ENCODE measurements around the gene PRKD2.
"Not testable (repeated sequence)": the region's sequence is repeated elsewhere in the genome, so short reads cannot be mapped to it uniquely, and the experiment has no call there.

PRKD2 gene

GRCh38 chr19:46717034-46717715 lies at the start of gene PRKD2:
PRKD2 (minus strand) TSS chr19:46717114; CDS start chr19:46716370, 744 bp downstream.
- peak; percentile 82 to 87 for DNase-seq (ENCODE audit: low read depth in 2 of 2)

DNA sequence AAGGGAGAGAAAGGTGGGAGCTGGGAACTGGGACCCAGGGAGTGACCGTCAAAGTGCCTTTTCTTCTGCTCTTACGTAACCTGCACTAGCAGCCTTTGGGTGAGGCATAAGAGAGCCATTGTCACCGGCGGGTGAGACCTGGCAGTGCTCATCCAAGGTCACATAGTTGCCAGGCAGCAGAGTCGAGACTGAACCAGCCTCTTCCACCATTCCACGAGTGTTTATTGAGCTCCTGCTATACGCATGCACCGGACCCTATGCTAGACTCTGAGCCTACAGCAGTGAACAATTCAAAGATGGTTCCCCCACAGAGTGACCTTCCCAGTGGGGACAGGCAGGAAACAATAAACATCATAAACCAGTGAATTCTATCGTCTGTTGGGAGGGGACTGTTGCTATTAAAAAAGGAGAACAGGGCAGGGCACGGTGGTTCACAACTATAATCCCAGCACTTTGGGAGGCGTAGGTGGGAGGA lies 47.9 kb upstream of the PRKD2 start:
- no peak for DNase-seq (ENCODE audit: low read depth in 2 of 2)

DNA sequence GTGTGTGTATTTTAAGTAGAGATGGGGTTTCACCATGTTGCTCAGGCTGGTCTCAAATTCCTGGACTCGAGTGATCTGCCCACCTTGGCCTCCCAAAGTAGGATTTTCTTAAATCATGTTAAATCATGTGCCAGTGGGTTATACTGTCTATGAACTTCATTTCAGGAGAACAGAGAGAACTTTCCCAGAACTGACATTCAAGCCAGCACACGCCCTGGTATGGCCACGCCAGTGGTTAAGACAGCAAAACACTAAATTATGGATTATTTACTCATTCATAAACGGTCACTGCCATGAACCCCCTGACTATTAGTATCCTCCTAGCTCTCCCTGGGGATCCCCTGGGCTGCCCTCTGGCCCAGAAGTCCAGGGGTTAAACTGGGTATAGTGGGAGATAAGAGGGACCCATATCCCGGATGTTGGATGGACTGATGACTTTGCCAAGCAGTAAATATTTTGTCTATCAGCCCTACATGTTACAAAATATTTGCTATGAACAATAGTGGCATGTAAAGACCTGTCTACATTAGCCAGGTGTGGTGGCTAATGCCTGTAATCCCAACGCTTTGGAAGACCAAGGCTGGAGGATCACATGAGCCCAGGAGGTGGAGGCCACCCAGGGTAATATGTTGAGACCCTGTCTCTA lies 45.5 kb upstream of the PRKD2 start:
- no peak for DNase-seq (ENCODE audit: low read depth in 2 of 2)

DNA sequence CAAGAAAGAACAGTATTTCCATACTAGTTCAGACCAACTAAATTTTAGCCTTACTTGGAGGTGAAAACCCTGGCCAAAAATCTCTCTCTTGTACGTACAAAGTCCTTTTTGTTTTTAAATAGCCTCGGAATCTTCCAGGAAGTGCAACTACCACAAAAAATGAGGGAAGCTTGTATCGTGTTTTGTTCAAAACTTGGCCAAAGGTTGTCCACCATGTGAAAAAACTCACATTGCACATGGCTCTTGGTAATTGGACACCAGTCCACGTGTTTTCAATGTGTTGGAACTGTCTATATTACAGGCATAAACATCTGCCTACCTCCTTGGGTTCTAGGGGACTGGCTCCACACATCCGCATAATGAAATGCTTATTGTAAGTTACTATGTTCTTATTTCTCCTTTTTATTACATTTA lies 44.5 kb upstream of the PRKD2 start:
- DNase-seq (ENCODE audit: low read depth in 2 of 2): no peak

DNA sequence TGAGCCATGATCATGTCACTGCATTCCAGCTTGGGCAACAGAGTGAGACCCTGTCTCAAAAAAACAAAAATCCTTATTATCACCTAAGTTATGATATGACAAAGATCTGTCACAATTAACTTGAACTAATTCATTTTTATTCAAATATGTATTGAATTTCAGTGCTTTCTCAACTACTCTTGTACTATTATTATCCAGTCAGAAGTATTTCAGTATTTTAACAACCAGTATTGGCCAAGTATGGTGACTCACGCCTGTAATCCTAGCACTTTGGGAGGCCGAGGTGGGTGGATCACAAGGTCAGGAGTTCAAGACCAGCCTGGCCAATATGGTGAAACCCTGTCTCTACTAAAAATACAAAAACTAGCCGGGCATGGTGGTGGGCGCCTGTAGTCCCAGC lies 44.0 kb upstream of the PRKD2 start:
- not testable (repeated sequence) for DNase-seq (ENCODE audit: low read depth in 2 of 2)

GRCh38 chr19:46760363-46760762 lies 43.4 kb upstream of the PRKD2 start:
- DNase-seq (ENCODE audit: low read depth in 2 of 2): no peak

GRCh38 chr19:46759817-46760333 lies 43.0 kb upstream of the PRKD2 start:
- DNase-seq (ENCODE audit: low read depth in 2 of 2): no peak

DNA sequence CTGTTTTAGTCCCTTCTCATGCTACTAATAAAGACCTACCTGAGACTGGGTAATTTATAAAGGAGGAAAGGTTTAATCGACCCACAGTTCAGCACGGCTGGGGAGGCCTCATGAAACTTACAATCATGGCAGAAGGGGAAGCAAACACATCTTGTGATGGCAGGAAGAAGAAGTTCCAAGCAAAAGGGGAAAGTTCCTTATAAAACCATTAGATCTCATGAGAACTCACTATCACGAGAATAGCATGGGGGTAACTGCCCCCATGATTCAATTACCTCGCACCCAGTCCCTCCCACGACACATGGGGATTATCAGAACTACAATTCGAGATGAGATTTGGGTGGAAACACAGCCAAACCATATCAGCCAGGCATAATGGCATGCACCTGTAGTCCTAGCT lies 42.3 kb upstream of the PRKD2 start:
- no peak for DNase-seq (ENCODE audit: low read depth in 2 of 2)

- no peak for DNase-seq (ENCODE audit: low read depth in 2 of 2)
Observed at GRCh38 chr19:46756544-46756888, 39.6 kb upstream of the PRKD2 start.

DNA sequence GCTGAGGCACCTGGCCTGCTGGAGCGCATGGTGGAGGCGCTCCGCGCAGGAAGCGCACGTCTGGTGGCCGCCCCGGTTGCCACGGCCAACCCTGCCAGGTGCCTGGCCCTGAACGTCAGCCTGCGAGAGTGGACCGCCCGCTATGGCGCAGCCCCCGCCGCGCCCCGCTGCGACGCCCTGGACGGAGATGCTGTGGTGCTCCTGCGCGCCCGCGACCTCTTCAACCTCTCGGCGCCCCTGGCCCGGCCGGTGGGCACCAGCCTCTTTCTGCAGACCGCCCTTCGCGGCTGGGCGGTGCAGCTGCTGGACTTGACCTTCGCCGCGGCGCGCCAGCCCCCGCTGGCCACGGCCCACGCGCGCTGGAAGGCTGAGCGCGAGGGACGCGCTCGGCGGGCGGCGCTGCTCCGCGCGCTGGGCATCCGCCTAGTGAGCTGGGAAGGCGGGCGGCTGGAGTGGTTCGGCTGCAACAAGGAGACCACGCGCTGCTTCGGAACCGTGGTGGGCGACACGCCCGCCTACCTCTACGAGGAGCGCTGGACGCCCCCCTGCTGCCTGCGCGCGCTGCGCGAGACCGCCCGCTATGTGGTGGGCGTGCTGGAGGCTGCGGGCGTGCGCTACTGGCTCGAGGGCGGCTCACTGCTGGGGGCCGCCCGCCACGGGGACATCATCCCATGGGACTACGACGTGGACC lies 39.1 kb upstream of the PRKD2 start:
- no peak for DNase-seq (ENCODE audit: low read depth in 2 of 2)

GRCh38 chr19:46755077-46755852 lies 38.4 kb upstream of the PRKD2 start:
- DNase-seq (ENCODE audit: low read depth in 2 of 2): no peak

GRCh38 chr19:46753420-46754155 lies 36.7 kb upstream of the PRKD2 start:
- DNase-seq (ENCODE audit: low read depth in 2 of 2): peak; percentile 42 to 46

- peak; percentile 75 to 78 for DNase-seq (ENCODE audit: low read depth in 2 of 2)
Observed at GRCh38 chr19:46748325-46749109, 31.6 kb upstream of the PRKD2 start.

DNA sequence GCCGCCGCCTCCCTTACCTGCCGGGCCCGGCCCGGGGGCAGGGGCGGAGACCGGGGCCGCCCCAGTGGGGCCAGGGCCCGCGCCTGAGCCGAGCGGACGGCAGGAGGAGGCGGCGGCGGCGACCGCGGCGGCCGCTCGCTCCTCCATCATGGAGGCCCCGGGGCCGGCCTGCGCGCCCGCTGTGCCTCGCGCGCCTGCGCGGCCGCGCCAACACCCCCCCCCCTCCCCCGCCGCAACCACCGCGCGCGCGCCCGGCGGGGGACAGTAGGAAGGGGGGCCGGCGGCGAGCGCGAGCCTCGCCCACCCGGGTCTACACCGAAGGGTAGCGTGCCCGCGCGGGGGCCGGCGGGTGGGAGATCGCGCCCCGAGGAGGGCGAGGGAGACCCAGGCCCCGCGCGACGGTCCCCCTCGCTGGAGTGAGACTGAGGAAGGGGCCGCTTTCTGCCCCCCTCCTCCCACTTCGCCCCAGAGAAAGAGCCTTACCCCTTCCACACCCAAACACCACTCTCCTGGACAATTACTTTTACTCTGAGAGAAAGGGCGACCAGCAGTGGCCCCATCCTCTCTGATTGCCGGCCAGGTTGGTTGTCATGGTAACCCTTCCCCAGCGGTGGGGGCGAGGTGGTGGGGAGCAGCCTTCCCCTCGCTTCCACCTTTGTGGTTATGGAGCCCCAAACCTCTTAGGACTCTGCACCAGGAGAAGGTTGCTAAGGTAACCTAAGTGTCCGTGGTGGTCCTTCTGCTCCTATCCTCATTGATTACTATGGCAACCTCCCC lies 29.6 kb upstream of the PRKD2 start, which contains the start of gene STRN4:
STRN4 (minus strand) TSS at position 170 of the 777 bp plus-strand sequence; CDS start at position 150, 20 bp downstream.
- peak; percentile 30 to 43 for DNase-seq (ENCODE audit: low read depth in 2 of 2)

GRCh38 chr19:46745521-46746280 lies 28.8 kb upstream of the PRKD2 start, which contains the start of gene FKRP:
FKRP (plus strand) TSS chr19:46746057; CDS start chr19:46755451, 9,394 bp downstream.
- DNase-seq (ENCODE audit: low read depth in 2 of 2): no peak

DNA sequence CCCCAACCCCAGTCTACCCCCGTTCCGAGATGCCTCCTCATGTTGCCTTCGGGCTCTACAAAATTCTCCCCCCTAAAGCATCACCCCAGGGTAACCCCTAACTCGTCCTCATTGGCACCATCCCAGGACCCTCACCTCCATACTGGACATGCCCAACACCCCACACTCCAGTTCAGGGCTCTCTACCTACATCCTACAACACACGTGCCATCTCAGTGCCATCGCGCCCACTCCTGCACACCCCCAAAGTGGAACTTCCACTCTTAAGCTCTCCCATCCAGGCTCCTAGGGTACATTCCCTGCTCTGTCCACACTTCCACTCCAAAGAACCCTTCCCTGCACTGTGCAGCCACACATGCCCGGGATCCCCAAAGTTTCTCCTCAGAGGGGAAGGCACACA lies 28.1 kb upstream of the PRKD2 start:
- no peak for DNase-seq (ENCODE audit: low read depth in 2 of 2)

DNA sequence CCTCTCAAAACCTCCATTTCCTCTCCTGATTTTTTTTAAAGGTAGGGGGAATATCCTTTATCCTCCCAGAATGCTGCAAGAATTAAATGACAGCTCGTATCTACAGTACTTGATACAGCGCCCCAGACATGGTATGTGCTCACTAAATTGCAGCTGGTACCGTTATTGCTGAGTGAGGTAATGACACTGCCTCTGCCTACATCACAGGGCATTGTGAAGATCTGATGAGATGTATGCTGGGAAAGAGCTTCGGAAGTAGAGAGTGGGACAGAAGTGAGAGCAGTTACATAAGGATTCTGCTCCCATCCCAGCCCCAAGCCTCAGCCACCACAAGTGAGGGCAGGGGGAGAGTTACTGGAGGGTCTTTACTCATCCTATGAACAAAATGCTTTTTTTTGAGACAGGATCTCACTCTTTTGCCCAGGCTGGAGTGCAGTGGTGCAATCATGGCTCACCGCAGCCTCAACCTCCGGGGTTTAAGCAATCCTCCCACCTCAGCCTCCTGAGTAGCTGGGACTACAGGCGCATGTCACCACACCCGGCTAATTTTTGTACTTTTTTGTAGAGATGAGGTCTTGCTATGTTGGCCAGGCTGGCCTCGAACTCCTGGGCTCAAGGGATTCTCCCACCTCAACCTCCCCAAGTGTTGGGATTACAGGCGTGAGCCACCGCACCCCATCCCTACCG lies 27.2 kb upstream of the PRKD2 start:
- no peak for DNase-seq (ENCODE audit: low read depth in 2 of 2)

- DNase-seq (ENCODE audit: low read depth in 2 of 2): no peak
Observed at GRCh38 chr19:46742926-46743480, 26.1 kb upstream of the PRKD2 start.
